Aorta (tissue), 5 donors: Measurements from ENCODE around the gene KCTD19. TPM values are rescaled to one million over a fixed set of nuclear protein-coding genes. Genes with fewer than 3 reads are reported as not detected.

Experiments
- ATAC-seq: fragments of 200-7000 bp; cut with Tn5 transposase; one replicate; pipeline ENCODE4 v1.9.1; 2022; ENCODE audit warnings: moderate library complexity; ENCODE audit not compliant: low FRiP score
- DNase-seq, 2 donors: peaks; one replicate each; pipeline ENCODE4 v3.0.0-alpha.2; 2020
- H3K27ac ChIP-seq, 2 donors: one replicate each; pipeline ENCODE4 v1.5.1; 2013; ENCODE audit warnings: low read length in 2 of 2, mild to moderate bottlenecking in 2 of 2, moderate library complexity in 2 of 2, control low read depth in 1 of 2, inconsistent platforms in 1 of 2, low read depth in 1 of 2
- H3K27me3 ChIP-seq, 2 donors: one replicate each; pipeline ENCODE4 v1.6.1; 2013; ENCODE audit warnings: control low read depth in 1 of 2, low read length in 1 of 2, mild to moderate bottlenecking in 1 of 2, moderate library complexity in 1 of 2; ENCODE audit not compliant: insufficient read depth in 2 of 2, control insufficient read depth in 1 of 2
- H3K36me3 ChIP-seq, 2 donors: one replicate each; pipeline ENCODE4 v1.6.1; 2013; ENCODE audit warnings: control low read depth in 1 of 2, low read length in 1 of 2, mild to moderate bottlenecking in 1 of 2; ENCODE audit not compliant: insufficient read depth in 2 of 2, control insufficient read depth in 1 of 2
- H3K4me1 ChIP-seq, 2 donors: one replicate each; pipeline ENCODE4 v1.6.1; 2013; ENCODE audit warnings: low read length in 2 of 2, control low read depth in 1 of 2, mild to moderate bottlenecking in 1 of 2, moderate library complexity in 1 of 2; ENCODE audit not compliant: insufficient read depth in 2 of 2, control insufficient read depth in 1 of 2
- H3K4me3 ChIP-seq, 2 donors: one replicate each; pipeline ENCODE4 v1.5.1; 2013; ENCODE audit warnings: low read length in 2 of 2, control low read depth in 1 of 2, mild to moderate bottlenecking in 1 of 2
- H3K9me3 ChIP-seq: one replicate; pipeline ENCODE4 v1.6.1; 2013; ENCODE audit warnings: mild to moderate bottlenecking, low read length; ENCODE audit not compliant: control insufficient read depth
- WGBS, 2 donors: extraction: QIAGEN DNeasy Blood & Tissue Kit; methylation state at CpG; one replicate each; pipeline ENCODE4 v1.1.7; 2013; 5-methylcytosine and 5-hydroxymethylcytosine counted together
- intact Hi-C, 2 donors: fragments of 100-400 bp; cut with DNase I; formaldehyde crosslinking; loops; one replicate each; pipeline versions ENCODE4 v1.14.2 to v1.15.0; 2022
- polyA plus RNA-seq, 2 donors: library from polyadenylated mRNA; stranded (reverse); fragments of 200-250 nt; gene quantifications; one replicate each; pipeline ENCODE4 v1.2.3, GENCODE V29; 2013
- total RNA-seq, 2 donors: library from RNA; stranded (reverse); fragmentation: NEBNext Ultra II Directional; extraction: Animal tissue kit (Norgen Biotek cat#: 25700); gene quantifications; one replicate each; pipeline ENCODE4 v1.2.1, GENCODE V29; 2021
- donor health status: healthy with polysubstance abuse.
- donor health status: Bipolar disorder and iron deficiency.
- donor health status: DM: no; HTN: no; CAD: no.
- donor health status: DM: no; HTN: no; CAD: no.
- donor health status: DM: yes; HTN: yes; CAD: no.

Gene KCTD19
- total and polyA plus RNA-seq, 4 donors: 0.12 TPM; not detected in 3

DNA sequence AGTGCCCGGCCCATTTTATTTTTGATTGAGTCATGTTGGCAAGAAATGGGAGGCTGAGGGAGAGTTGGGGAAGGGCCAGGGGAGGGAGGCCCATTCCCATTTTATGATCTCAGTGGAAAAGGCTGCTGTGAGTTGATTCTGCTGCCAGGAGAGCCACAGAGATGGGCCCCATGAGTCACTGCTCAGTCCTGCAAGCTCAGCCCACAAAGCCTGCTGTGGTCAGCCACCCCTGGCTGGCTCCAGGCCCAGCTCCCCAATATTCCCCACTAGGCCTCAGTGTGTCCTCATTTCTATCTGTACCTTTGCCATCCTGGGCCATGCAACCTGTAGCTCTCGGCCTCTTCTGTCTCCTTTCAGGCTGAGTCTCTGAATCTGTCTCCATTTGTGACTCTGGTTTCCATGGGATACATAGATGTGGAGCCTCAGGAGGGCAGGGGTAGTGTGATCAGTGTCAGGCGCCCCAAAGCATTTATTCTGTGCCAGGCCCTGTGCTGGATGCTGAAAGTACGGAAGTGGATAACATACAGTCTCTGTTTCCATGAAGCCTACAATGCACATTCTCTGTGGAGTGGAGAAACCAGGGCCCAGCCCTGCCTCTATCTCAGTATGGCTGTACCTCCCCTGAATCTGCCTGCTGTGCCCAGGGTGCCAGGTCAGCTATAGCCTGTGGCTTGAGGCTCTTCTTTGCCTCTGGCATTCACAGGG lies 49.1 kb downstream of the KCTD19 start:
- WGBS, 2 donors: 46 to 47% methylated on average over 4 of the region's 4 CpGs
- Histone ChIP-seq H3K9me3 (no peaks in the 10 kb centered on the region), H3K4me1 (no peaks in the 10 kb centered on the region), H3K27me3 (no peaks in the 10 kb centered on the region), H3K36me3 (no peaks in the 10 kb centered on the region), H3K4me3 (no peak overlapping the region), H3K27ac (peak overlapping the region; percentile 24 to 29)
- intact Hi-C loops: no loop called here
- ATAC-seq: peak; percentile 81
- DNase-seq: peak; percentile 90 to 91

DNA sequence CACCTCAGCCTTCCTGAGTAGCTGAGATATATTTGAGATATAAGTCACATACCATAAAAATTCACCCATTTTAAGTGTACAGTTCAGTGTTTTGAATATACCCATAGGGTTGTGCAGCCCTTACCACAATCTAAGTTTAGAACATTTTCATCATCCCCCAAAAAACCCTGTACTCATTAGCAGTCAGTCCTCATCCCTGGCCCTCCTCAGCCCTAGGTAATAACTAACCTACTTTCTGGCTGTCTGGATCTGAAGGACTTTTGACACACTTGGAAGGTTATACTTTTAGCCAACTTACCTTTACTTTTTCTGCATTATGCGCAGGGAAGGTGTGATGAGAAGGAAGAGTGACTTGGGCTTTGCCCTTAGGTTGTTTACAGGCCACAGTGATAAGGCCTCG lies 51.2 kb downstream of the KCTD19 start:
- no peaks in the 10 kb centered on the region for H3K4me1 ChIP-seq
- no peaks in the 10 kb centered on the region for H3K27me3 ChIP-seq
- H3K9me3 ChIP-seq: no peaks in the 10 kb centered on the region
- H3K27ac ChIP-seq: no peak overlapping the region
- no peak overlapping the region for H3K4me3 ChIP-seq
- no peaks in the 10 kb centered on the region for H3K36me3 ChIP-seq
- 87 to 94% methylated on average over 2 of the region's 2 CpGs for WGBS, 2 donors
- intact Hi-C loops: no loop called here
- ATAC-seq: no peak
- no peak for DNase-seq

DNA sequence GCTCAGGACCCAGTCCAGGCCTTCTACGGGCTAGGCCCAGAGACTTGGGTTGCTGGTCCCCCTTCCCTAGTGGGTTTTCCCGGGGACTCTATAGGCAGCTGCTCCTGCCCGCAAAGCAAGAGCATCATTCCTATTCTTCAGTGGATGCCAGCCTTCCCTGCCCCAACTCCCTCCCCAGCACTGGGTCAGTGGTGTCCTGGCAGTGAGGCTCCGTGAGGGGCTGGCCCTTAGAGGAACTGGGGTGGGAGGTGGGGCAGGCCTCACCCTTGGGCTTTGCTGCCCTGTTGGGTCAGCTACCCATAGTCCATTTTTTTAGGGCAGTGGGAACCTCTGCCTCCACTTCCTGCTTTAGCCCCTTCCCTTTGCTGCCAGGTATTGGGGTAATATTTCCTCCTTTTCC lies 55.1 kb downstream of the KCTD19 start:
- DNase-seq (peak in 1 of 2 donors; percentile 51), ATAC-seq (no peak)
- no peak overlapping the region for H3K27ac ChIP-seq
- H3K9me3 ChIP-seq: no peaks in the 10 kb centered on the region
- 91 to 96% methylated on average over 4 of the region's 4 CpGs for WGBS, 2 donors
- H3K36me3 ChIP-seq: no peaks in the 10 kb centered on the region
- no peaks in the 10 kb centered on the region for H3K27me3 ChIP-seq
- H3K4me3 ChIP-seq: no peak overlapping the region
- no peaks in the 10 kb centered on the region for H3K4me1 ChIP-seq
- intact Hi-C loops: no loop called here

DNA sequence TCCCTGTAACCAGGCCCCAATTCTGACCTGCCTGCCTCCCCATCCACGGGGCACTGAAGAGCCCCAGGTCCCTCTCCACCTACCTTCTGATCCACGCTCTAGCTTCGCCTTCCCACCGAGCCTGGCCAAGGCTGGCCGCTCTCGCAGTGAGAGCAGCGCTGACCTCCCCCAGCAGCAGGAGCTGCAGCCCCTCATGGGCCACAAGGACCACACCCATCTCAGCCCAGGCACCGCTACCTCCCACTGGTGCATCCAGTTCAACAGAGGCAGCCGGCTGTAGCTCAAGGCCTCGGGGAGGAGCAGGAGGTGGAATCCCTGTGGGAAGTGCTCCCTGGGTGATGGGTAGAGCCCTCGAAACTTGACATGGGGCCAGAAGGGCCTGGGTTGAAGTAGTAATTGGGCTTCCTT lies 55.6 kb downstream of the KCTD19 start:
- Histone ChIP-seq H3K27me3 (no peaks in the 10 kb centered on the region), H3K4me1 (no peaks in the 10 kb centered on the region), H3K9me3 (no peaks in the 10 kb centered on the region), H3K36me3 (no peaks in the 10 kb centered on the region), H3K4me3 (no peak overlapping the region), H3K27ac (no peak overlapping the region)
- intact Hi-C loops: no loop called here
- ATAC-seq (no peak), DNase-seq (peak in 1 of 2 donors; percentile 66)
- WGBS, 2 donors: 90 to 93% methylated on average over 11 of the region's 11 CpGs

DNA sequence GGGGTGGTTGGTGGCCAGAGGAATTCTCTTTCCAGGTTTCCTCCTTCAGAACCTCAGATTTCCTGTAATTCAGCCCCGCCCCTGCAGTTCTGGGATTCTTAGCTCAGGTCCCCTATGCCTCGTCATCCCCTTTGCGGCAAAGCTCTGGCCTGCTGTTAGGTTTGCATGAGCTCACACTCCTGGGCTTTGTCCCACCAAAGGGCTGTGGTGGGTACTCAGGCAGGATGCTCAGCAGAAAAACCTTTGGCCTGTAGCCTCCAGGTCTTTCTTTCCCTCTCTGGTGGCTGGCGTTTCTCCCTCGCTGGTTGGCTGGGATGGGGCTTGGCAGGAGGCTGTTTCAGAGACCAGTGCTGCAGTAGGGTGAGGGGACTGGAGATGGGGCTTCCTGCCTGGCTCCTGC lies 56.8 kb downstream of the KCTD19 start:
- ATAC-seq (no peak), DNase-seq (peak in 1 of 2 donors; percentile 78)
- no peaks in the 10 kb centered on the region for H3K27me3 ChIP-seq
- WGBS, 2 donors: 57 to 59% methylated on average over 5 of the region's 5 CpGs
- no peaks in the 10 kb centered on the region for H3K36me3 ChIP-seq
- H3K27ac ChIP-seq: no peak overlapping the region
- H3K9me3 ChIP-seq: no peaks in the 10 kb centered on the region
- intact Hi-C loops: no loop called here
- H3K4me3 ChIP-seq: no peak overlapping the region
- no peaks in the 10 kb centered on the region for H3K4me1 ChIP-seq

DNA sequence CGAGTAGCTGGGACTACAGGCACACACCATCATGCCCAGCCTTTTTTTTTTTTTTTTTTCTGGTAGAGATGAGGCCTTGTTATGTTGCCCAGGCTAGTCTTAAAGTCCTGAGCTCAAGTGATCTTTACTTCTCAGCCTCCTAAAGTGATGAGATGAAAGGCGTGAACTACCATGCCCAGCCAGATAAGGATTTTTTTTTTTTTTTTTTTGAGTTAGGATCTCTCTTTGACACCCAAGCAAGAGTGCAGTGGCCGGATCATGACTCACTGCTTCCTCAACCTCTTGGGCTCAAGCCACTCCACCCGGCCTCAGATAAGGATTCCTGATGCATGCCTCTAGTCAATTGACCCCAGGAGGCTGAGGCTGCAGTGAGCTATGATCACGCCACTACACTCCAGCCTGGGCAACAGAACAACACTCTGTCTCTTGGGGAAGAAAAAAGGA lies 58.4 kb downstream of the KCTD19 start:
- Histone ChIP-seq H3K27ac (no peak overlapping the region), H3K36me3 (no peaks in the 10 kb centered on the region), H3K9me3 (no peaks in the 10 kb centered on the region), H3K4me3 (no peak overlapping the region), H3K4me1 (no peaks in the 10 kb centered on the region), H3K27me3 (no peaks in the 10 kb centered on the region)
- WGBS, 2 donors: 29 to 30% methylated on average over 5 of the region's 5 CpGs
- peak; percentile 77 for ATAC-seq
- intact Hi-C loops: no loop called here
- peak; percentile 79 to 83 for DNase-seq

DNA sequence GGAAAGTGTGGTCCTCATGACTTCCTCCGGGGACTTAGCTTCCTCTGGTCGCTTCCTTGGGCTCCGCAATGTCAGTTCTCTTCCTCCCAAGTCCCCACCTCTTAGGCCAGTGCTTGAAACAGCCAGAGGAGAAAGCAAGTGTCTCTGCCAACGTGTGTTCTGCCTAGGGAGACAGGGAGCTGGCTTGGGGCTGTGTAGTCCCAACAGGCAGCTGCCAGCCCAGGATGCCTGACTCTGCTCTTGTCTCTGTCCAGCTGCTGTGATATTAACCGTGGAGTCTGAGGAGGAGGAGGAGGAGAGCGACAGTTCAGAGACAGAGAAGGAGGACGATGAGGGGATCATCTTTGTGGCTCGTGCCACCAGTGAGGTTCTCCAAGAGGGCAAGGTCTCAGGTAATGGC lies 60.7 kb downstream of the KCTD19 start:
- ATAC-seq (no peak), DNase-seq (peak in 1 of 2 donors; percentile 61)
- Histone ChIP-seq H3K36me3 (no peaks in the 10 kb centered on the region), H3K27me3 (no peaks in the 10 kb centered on the region), H3K9me3 (no peaks in the 10 kb centered on the region), H3K4me3 (no peak overlapping the region), H3K4me1 (no peaks in the 10 kb centered on the region), H3K27ac (no peak overlapping the region)
- 69 to 75% methylated on average over 8 of the region's 8 CpGs for WGBS, 2 donors
- intact Hi-C loops: no loop called here

DNA sequence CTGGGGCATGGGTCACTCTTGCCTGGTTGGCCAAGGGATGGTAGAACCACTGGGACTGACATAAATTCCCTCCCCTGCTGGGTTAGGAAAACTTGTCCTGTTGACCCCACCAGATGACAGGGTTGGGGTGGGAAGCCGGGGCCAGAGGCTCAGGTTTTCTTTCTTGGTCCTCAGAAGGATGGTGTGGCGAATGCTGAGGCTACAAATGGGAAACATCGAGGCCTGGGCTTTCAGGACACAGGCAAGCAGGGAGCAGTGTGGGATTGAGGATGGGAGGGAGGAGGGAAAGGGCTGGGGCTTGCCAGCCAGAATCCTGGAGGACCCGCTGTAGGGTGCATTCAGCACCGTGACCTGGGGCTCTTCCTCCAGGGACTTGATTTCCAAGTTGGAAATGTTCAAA lies 61.7 kb downstream of the KCTD19 start:
- DNase-seq: peak in 1 of 2 donors; percentile 53
- ATAC-seq: no peak
- Histone ChIP-seq H3K27ac (no peak overlapping the region), H3K27me3 (no peaks in the 10 kb centered on the region), H3K9me3 (no peaks in the 10 kb centered on the region), H3K4me3 (no peak overlapping the region), H3K36me3 (no peaks in the 10 kb centered on the region), H3K4me1 (no peaks in the 10 kb centered on the region)
- intact Hi-C loops: no loop called here
- WGBS, 2 donors: 78 to 83% methylated on average over 5 of the region's 5 CpGs

DNA sequence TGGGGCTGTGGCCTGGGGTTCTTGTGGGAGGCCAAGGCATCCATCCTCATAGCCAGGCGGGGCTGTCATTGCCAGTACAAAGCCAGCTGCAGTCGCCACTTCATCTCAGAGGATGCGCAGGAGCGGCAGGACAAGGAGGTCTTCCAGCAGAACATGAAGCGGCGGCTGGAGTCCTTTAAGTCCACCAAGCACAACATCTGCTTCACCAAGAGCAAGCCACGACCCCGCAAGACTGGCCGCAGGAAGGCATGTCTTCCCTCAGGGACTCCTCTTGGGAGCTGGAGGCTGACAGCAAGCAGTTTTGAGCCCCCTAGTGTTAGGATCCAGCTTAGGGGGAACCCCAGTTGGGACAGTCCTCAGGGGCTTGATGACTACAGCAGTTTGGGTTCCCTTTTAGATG lies 62.3 kb downstream of the KCTD19 start:
- no peak for ATAC-seq
- Histone ChIP-seq H3K36me3 (no peaks in the 10 kb centered on the region), H3K27me3 (no peaks in the 10 kb centered on the region), H3K9me3 (no peaks in the 10 kb centered on the region), H3K27ac (no peak overlapping the region), H3K4me3 (no peak overlapping the region), H3K4me1 (no peaks in the 10 kb centered on the region)
- intact Hi-C loops: no loop called here
- WGBS, 2 donors: 80% methylated on average over 9 of the region's 9 CpGs
- DNase-seq: peak in 1 of 2 donors; percentile 66
